Neural progenitor cell (in vitro differentiated cells): ENCODE data around the gene OR8A1.

Experiments
- EZH2 ChIP-seq: fragments of 200-600 bp; sonication (generic); IDR thresholded peaks from 2 replicates; pipeline ENCODE4 v1.6.1; 2017; ENCODE audit warnings: antibody characterized with exemption, mild to moderate bottlenecking, moderate library complexity
- EZH2phosphoT487 ChIP-seq: fragments of 200-600 bp; sonication (generic); IDR thresholded peaks from 2 replicates; pipeline ENCODE4 v1.6.1; 2017; ENCODE audit warnings: antibody characterized with exemption
- TF ChIP-seq, protein P1 (sequence below): fragments of 200-600 bp; sonication (generic); IDR thresholded peaks from 2 replicates; pipeline ENCODE4 v1.5.1; 2017; ENCODE audit warnings: antibody characterized with exemption, mild to moderate bottlenecking

DNA sequence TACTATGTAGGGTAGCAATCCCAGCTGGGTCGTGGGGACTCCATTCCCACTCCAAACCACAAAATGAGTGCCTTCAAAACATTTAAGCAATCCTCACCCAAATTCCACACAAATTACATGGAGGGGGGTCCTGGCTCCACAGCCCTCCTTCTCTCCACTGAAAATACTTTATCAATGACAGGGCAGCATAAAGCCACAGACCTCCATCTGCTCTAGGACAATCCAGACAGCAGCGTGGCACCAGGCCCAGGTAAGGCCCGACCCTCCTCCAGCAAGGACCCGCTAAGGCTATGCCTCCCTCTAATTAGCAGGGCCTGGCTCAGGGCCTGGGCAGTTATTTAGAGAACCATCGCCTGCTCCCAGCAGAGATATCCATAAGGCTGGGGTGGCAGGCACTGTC is 41.3 kb downstream of the OR8A1 start, which contains the start of gene PANX3:
- TF ChIP-seq, protein P1, sequence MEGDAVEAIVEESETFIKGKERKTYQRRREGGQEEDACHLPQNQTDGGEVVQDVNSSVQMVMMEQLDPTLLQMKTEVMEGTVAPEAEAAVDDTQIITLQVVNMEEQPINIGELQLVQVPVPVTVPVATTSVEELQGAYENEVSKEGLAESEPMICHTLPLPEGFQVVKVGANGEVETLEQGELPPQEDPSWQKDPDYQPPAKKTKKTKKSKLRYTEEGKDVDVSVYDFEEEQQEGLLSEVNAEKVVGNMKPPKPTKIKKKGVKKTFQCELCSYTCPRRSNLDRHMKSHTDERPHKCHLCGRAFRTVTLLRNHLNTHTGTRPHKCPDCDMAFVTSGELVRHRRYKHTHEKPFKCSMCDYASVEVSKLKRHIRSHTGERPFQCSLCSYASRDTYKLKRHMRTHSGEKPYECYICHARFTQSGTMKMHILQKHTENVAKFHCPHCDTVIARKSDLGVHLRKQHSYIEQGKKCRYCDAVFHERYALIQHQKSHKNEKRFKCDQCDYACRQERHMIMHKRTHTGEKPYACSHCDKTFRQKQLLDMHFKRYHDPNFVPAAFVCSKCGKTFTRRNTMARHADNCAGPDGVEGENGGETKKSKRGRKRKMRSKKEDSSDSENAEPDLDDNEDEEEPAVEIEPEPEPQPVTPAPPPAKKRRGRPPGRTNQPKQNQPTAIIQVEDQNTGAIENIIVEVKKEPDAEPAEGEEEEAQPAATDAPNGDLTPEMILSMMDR, result no peak
- TF ChIP-seq EZH2phosphoT487 (no peak), EZH2 (no peak)
